Testis (tissue), 3 donors: ENCODE measurements around the gene DES. TPM values are rescaled to one million over a fixed set of nuclear protein-coding genes. Genes with fewer than 3 reads are reported as not detected.
A peak's percentile ranks its signal among the peaks of the same experiment; 100 is the strongest.

ENCODE experiments used
- DNase-seq: peaks from one replicate; pipeline ENCODE4 v3.0.0-alpha.2; 2019
- H3K27ac ChIP-seq, 2 donors: fragments of 200-600 bp; sonication (generic); one replicate each; pipeline ENCODE4 v1.5.1; 2019
- H3K27me3 ChIP-seq: fragments of 200-600 bp; sonication (generic); one replicate; pipeline ENCODE4 v1.5.1; 2019
- H3K36me3 ChIP-seq: fragments of 200-600 bp; sonication (generic); one replicate; pipeline ENCODE4 v1.5.1; 2017; ENCODE audit warnings: low read depth; ENCODE audit errors: missing control alignments
- H3K4me1 ChIP-seq: fragments of 200-600 bp; sonication (generic); one replicate; pipeline ENCODE4 v1.5.1; 2019
- H3K4me3 ChIP-seq, 2 donors: fragments of 200-600 bp; sonication (generic); one replicate each; pipeline ENCODE4 v1.5.1; 2017 to 2019
- H3K9me3 ChIP-seq: fragments of 200-600 bp; sonication (generic); one replicate; pipeline ENCODE4 v1.5.1; 2017
- CTCF ChIP-seq, 3 experiments: fragments of 450-650 bp in 2 of 3; fragments of 200-600 bp in 1 of 3; sonication (generic) in 1 of 3; IDR thresholded peaks; one replicate each; pipeline ENCODE4 v1.5.1; 2016 to 2019; ENCODE audit warnings: antibody characterized with exemption in 3 of 3, mild to moderate bottlenecking in 2 of 3, moderate library complexity in 1 of 3
- POLR2A ChIP-seq: fragments of 450-650 bp; IDR thresholded peaks from one replicate; pipeline ENCODE4 v1.6.1; 2017; ENCODE audit warnings: antibody characterized with exemption, mild to moderate bottlenecking, moderate library complexity
- WGBS, 2 donors: methylation state at CpG; one replicate each; pipeline ENCODE4 v1.1.5; 2018; 5-methylcytosine and 5-hydroxymethylcytosine counted together
- intact Hi-C: fragments of 100-400 bp; cut with DNase I; formaldehyde crosslinking; loops from one replicate; pipeline ENCODE4 v1.15.1; 2023; ENCODE audit warnings: low total_unique reads
- polyA plus RNA-seq: library from polyadenylated mRNA; stranded (reverse); fragments of 350-450 nt; fragmentation: Illumina TruSeq; extraction: RNeasy Lipid Tissue Mini Kit (QIAGEN cat#74804); gene quantifications from one replicate; pipeline ENCODE4 v1.2.3, GENCODE V29; 2014; ENCODE audit warnings: low read depth, low replicate concordance; ENCODE audit not compliant: insufficient read depth
- total RNA-seq, 2 donors: library from RNA; depleted of rRNA; stranded (reverse); fragments of >200 nt; gene quantifications; one replicate each; pipeline ENCODE4 v1.2.3, GENCODE V29; 2016

The DES gene
- total and polyA plus RNA-seq, 3 donors from 2014 or later, result 17.6 to 199 (median 33.3) TPM

- H3K27ac ChIP-seq, result no peak overlapping the region
- no peaks in the 10 kb centered on the region for H3K9me3 ChIP-seq
- intact Hi-C loops, result no loop called here
- no peak for DNase-seq
- WGBS, 2 donors, result 84 to 94% methylated on average over 6 of the region's 6 CpGs
- H3K27me3 ChIP-seq, result no peaks in the 10 kb centered on the region
- TF ChIP-seq CTCF (IDR thresholded peaks at IDR 0.05), result no peak
- no peak for TF ChIP-seq POLR2A
- H3K4me1 ChIP-seq, result peaks cover 37% of the 10 kb centered on the region
- H3K36me3 ChIP-seq, result no peaks in the 10 kb centered on the region
- H3K4me3 ChIP-seq, result no peak overlapping the region
Observed at GRCh38 chr2:219455581-219455980, 37.4 kb downstream of the DES start.

DNA sequence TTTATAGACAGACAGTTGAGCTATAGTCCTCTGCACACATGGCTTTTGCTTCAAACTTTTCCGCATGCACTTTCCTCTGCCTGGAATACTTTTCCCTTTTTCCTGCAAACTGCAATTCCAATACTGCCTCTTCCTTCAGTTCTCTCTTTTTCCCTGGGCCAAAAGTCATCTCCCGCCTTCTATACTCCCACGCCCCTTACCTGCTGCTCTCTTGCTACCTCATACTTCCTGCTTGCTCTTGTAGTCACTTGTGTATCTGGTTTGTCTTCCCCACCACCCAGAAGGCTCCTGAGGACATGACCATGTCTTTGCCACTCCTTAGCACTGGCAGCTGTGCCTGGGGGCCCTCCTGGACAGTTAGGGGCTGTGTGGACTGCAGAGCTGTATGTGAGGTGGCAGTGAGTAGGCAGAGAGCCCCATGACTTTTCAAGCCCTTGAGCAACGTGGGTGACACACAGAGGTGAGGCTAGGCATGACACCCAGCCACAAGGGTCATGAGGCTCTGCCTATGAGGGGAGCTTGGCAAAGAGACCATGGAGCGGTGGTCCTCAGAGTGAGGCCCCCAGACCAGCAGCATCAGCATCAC, 39.7 kb downstream of the DES start:
- WGBS, 2 donors, result 85 to 87% methylated on average over 5 of the region's 5 CpGs
- Histone ChIP-seq H3K4me1 (peaks cover 37% of the 10 kb centered on the region), H3K9me3 (no peaks in the 10 kb centered on the region), H3K4me3 (no peak overlapping the region), H3K36me3 (no peaks in the 10 kb centered on the region), H3K27me3 (no peaks in the 10 kb centered on the region), H3K27ac (no peak overlapping the region)
- intact Hi-C loops, result no loop called here
- TF ChIP-seq CTCF (IDR thresholded peaks at IDR 0.05) (no peak), POLR2A (no peak)
- DNase-seq, result no peak

- DNase-seq, result no peak
- Histone ChIP-seq H3K27me3 (no peaks in the 10 kb centered on the region), H3K4me3 (no peak overlapping the region), H3K4me1 (peaks cover 26% of the 10 kb centered on the region), H3K36me3 (no peaks in the 10 kb centered on the region), H3K9me3 (no peaks in the 10 kb centered on the region), H3K27ac (no peak overlapping the region)
- WGBS, 2 donors, result 87 to 90% methylated on average over 8 of the region's 8 CpGs
- intact Hi-C loops, result no loop called here
- TF ChIP-seq POLR2A, result no peak
Observed at GRCh38 chr2:219458996-219459395, 40.8 kb downstream of the DES start.

- H3K27ac ChIP-seq, result peak overlapping the region; percentile 72
- H3K4me1 ChIP-seq, result peaks cover 26% of the 10 kb centered on the region
- intact Hi-C loops, result no loop called here
- H3K4me3 ChIP-seq, result no peak overlapping the region
- no peaks in the 10 kb centered on the region for H3K36me3 ChIP-seq
- WGBS, 2 donors, result 50 to 53% methylated on average over 13 to 14 of the region's 14 CpGs
- H3K27me3 ChIP-seq, result no peaks in the 10 kb centered on the region
- TF ChIP-seq POLR2A (no peak), CTCF (IDR thresholded peaks at IDR 0.05) (peak; percentile 71 to 82 (median 77))
- DNase-seq, result peak; percentile 80
- H3K9me3 ChIP-seq, result no peaks in the 10 kb centered on the region
Observed at GRCh38 chr2:219459460-219460311, 41.5 kb downstream of the DES start.

DNA sequence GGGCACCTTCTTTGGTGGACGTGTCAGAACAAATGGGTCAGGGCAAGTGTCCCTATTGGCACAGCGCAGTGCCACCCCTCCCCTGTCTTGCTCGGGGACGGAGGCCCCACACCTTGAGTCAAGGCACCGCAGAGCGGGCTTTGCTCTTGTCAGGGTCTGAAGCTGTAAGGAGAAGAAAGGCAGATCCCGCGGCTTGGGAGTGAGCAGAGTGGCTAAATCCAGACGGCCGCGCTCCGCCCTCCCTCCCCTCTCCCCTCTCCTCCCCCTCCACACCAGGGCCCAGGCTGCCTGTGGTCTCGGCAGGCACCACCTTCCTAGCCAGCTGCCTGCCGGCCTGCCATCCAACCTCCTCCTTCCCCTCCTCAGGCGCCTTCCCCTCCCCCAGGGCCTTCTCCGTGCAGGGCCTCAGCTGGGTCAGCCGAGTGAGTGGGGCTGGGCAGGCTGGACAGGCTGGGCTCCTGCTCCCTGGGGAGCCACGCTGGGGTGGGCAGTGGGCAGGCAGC, 42.3 kb downstream of the DES start:
- Histone ChIP-seq H3K27me3 (no peaks in the 10 kb centered on the region), H3K4me3 (no peak overlapping the region), H3K4me1 (peaks cover 26% of the 10 kb centered on the region), H3K36me3 (no peaks in the 10 kb centered on the region), H3K9me3 (no peaks in the 10 kb centered on the region), H3K27ac (peak overlapping the region; percentile 72)
- 38 to 78% methylated on average over 4 to 14 of the region's 18 CpGs for WGBS, 2 donors
- no peak for TF ChIP-seq POLR2A
- TF ChIP-seq CTCF (IDR thresholded peaks at IDR 0.05), result no peak
- intact Hi-C loops, result no loop called here
- peak; percentile 59 for DNase-seq
